GM12891 (cell line): ENCODE results near the gene TAS2R13.

Experiments
- POLR2A ChIP-seq: IDR thresholded peaks from 2 replicates; pipeline ENCODE4 v1.6.1; 2011; ENCODE audit warnings: low read depth, low read length, control low read depth
- TAF1 ChIP-seq: IDR thresholded peaks from 2 replicates; pipeline ENCODE4 v1.6.1; 2011; ENCODE audit warnings: low read depth, low read length, control low read depth

- TF ChIP-seq TAF1 (no peak), POLR2A (no peak)
Observed at GRCh38 chr12:10941916-10942607, 32.7 kb upstream of the TAS2R13 start.
